Activated T-helper 17 cell treated with anti-CD3 and anti-CD28 coated beads, Interleukin-2, amount 50 U/mL, for 72 hours (primary cell): ENCODE data around the gene SPATC1L. TPM values are rescaled to one million over a fixed set of nuclear protein-coding genes. Genes with fewer than 3 reads are reported as not detected.
"Not testable (repeated sequence)": the region's sequence is repeated elsewhere in the genome, so short reads cannot be mapped to it uniquely, and the experiment has no call there.

Source experiments
- ATAC-seq: fragments of 150-1000 bp; cut with Tn5 transposase; replicated peaks from 2 replicates; pipeline ENCODE4 v1.10.0; 2021; ENCODE audit warnings: mild to moderate bottlenecking, moderate library complexity
- H3K27ac Mint-ChIP-seq: one replicate; pipeline ENCODE4 v1.8.0; 2022; ENCODE audit warnings: mixed read lengths
- H3K27me3 Mint-ChIP-seq: one replicate; pipeline ENCODE4 v1.8.0; 2022; ENCODE audit warnings: mixed read lengths
- H3K36me3 Mint-ChIP-seq: one replicate; pipeline ENCODE4 v1.8.0; 2022; ENCODE audit warnings: low read depth, mild to moderate bottlenecking, mixed read lengths
- H3K4me1 Mint-ChIP-seq: one replicate; pipeline ENCODE4 v1.8.0; 2022; ENCODE audit warnings: mixed read lengths
- H3K4me3 Mint-ChIP-seq: one replicate; pipeline ENCODE4 v1.8.0; 2022; ENCODE audit warnings: mild to moderate bottlenecking, mixed read lengths
- H3K9me3 Mint-ChIP-seq: one replicate; pipeline ENCODE4 v1.8.0; 2022; ENCODE audit warnings: mixed read lengths
- total RNA-seq, 2 donors: library from RNA; stranded (reverse); gene quantifications; one replicate each; pipeline ENCODE4 v1.2.3, GENCODE V29; 2022

SPATC1L gene
- total RNA-seq, 2 donors from 2014 or later: 3.8 to 6.7 TPM

DNA sequence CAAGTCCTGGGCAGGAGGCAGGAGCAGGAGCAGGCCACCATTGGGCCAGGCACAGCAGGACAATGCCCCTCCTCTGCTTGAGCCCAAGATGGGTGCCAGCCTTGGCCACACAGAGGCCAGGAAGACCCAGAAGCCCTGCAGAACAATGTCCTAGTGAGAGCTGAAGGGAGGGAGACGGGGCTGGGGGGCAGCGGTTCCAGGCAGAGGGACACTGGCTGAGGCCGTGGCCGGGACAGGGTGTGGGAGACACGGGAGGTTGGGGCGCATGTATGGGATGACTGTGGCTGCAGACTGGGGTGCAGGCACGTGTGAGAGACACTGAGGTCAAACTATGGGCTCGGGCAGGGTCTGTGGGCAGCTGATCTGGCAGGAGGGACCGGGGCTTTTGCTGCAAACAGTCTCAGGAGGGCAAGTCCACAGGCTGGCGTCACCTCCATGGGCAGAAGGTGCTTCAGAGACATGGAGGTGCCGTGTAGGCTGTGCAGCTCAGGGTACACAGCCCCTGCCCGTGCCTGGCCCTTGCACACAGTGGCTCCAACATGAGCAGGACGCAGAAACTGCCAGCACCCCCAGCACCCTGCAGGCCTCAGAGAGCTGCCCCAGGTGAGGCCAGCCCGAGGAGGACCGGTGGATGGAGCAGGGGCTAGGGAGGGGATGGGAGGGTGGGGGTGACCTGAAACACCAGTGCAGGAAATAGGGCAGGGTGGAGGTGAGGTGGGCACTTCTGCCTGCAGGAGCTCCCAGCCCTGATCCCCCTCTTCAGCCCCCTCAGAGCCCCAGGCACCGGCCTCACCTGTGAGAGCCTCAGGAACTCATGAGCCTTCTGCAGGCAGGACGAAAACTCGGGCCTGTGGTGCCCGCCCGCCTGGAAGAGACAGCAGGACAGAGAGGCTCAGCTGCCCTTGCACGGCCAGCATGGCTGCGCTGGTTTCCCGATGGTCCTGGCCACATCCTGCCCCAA lies 24.8 kb upstream of the SPATC1L start:
- Mint-ChIP-seq H3K27me3 (no peaks in the 10 kb centered on the region), H3K36me3 (peaks cover 24% of the 10 kb centered on the region), H3K4me3 (no peak overlapping the region), H3K27ac (no peak overlapping the region), H3K9me3 (no peaks in the 10 kb centered on the region), H3K4me1 (no peaks in the 10 kb centered on the region)
- ATAC-seq: no peak

DNA sequence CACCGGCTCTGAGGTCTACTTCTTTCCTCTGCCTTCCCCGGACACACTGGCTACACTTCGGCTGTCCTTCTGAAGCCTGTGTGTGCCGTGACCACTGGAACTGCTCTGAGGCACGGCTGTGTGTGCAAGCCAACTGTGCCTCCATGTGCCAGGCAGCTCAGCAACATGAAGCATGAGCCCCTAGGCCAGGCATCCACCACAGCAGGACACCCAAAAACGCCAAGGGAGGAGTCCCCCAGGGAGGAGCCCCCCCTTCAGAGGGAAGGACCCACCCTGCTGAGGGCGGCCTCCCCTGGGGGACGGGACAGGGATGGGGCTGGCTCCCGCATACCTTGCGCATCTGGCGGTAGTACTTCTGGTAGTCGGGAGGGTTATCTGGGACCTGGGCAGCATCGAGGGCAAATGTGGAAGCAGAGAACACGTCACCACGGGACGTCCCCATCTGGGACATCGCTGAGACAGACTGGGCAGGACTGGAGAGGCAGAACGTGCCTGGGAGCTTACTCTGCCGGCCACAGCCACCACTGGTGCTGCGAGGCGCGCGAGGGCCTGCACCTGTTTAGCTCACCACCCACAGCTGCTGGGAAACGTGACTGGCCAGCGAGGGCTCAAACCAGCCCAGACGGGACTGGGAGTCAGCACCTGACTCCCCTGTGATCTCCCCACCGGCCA lies 23.8 kb upstream of the SPATC1L start:
- H3K27me3 Mint-ChIP-seq: no peaks in the 10 kb centered on the region
- H3K27ac Mint-ChIP-seq: no peak overlapping the region
- no peak overlapping the region for H3K4me3 Mint-ChIP-seq
- no peaks in the 10 kb centered on the region for H3K4me1 Mint-ChIP-seq
- no peaks in the 10 kb centered on the region for H3K9me3 Mint-ChIP-seq
- peaks cover 33% of the 10 kb centered on the region for H3K36me3 Mint-ChIP-seq
- ATAC-seq: no peak

DNA sequence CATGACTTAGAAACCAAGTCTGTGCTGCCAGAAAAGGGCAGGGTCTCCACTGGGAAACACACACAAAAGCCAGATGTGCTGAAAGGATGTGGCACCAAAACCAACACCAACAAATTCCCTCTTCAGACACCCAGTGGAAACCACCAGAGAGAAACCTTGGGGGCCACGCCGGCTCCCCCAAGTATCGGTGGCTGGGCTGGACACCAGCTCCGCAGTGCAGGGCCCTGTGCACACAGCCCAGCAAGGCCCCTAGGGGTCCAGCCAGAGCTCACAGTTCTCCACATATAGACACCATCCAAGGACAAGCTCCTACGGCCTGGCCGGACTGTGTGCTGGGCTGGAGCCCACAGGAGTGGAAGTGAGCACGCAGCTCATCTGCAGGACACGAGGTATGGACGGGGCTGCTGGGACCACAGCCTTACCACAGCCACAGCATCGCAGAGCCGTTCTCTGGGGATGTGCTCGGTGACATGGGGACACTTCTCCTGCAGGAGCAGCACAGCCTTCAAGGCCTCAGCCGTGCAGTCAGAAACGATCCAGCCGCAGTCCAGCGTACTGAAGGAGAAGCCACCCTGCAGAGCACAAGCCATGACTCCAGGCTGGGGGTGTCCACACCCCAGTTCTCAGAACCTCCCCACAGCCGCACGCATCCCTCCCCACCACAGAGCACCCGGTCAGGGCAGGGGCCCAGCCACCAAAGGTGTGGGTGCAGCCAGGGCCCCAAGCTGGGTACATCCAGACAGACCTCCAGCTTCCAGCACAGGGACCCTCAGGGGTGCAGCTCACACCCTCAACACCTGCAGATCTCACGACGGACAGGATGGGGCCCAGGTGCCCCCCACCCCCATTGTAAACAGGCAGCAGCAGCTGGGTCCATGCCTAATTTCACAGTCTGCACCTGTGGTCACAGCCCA lies 23.0 kb upstream of the SPATC1L start:
- Mint-ChIP-seq H3K9me3 (no peaks in the 10 kb centered on the region), H3K4me1 (no peaks in the 10 kb centered on the region), H3K27ac (no peak overlapping the region), H3K36me3 (peaks cover 38% of the 10 kb centered on the region), H3K4me3 (no peak overlapping the region), H3K27me3 (no peaks in the 10 kb centered on the region)
- no peak for ATAC-seq

DNA sequence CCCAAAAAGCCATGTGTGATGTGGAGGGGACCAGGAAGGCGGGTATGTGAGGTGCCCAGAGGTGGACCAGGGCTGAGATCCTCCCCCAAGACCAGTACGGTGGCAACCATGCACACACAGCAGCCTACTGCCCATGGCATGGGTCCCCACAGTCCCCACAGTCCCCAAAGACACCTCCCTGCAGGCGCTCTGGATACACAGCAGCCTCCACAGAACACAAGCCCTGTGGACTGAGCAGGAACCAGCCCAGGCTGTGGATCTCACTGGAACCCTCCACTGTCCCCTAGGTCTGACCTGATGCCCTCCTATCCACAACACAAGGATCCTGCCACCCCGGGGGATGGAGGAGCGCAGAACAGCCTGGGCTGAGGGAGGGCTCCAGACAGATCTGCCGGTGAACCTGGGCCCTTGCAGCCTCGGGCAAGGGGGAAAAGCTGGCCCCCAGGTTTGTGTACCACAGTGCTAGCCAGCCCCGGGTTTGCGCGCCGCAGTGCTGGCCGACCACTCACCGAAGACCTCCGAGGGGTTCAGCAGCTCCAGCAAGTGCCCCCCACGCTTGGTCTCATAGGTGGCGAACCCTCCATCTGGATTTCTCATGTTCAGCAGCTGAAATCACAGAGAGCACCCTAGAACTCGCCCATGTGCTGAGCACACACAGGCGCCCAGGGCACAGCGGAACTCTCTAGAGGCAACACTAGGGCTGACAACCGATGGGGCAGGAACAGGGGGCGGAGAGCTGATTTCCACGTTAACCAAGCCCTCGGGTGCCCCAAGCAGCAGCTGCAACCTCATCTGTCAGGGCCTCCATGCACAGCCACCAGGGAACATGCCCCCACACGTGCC lies 22.1 kb upstream of the SPATC1L start:
- H3K27ac Mint-ChIP-seq: no peak overlapping the region
- H3K9me3 Mint-ChIP-seq: no peaks in the 10 kb centered on the region
- peaks cover 38% of the 10 kb centered on the region for H3K36me3 Mint-ChIP-seq

DNA sequence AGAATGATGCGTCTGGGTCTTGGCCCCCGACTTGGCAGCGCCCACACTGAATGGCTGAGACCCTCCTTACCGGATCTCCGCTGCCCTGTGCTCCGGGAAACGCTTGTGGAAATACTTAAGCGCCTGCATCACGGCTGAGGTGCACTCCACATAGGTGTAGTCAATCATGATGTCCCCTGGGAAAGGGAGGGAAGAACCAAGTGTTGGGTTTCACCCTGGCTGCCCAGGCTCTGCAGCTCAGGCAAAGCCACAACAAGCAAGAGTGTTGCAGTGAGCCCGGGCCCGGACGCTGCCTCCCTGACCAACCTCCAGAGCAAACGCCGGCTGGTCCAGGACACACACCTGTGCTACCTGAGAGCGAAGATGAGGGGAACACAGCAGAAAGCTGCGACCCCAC lies 21.5 kb upstream of the SPATC1L start:
- Mint-ChIP-seq H3K4me1 (no peaks in the 10 kb centered on the region), H3K36me3 (peaks cover 39% of the 10 kb centered on the region), H3K27me3 (no peaks in the 10 kb centered on the region), H3K9me3 (no peaks in the 10 kb centered on the region), H3K4me3 (no peak overlapping the region), H3K27ac (no peak overlapping the region)
- no peak for ATAC-seq

More for the DNA sequence above, 22.1 kb upstream of the SPATC1L start:
- Mint-ChIP-seq H3K4me1 (no peaks in the 10 kb centered on the region), H3K27me3 (no peaks in the 10 kb centered on the region), H3K4me3 (no peak overlapping the region)
- ATAC-seq: no peak

DNA sequence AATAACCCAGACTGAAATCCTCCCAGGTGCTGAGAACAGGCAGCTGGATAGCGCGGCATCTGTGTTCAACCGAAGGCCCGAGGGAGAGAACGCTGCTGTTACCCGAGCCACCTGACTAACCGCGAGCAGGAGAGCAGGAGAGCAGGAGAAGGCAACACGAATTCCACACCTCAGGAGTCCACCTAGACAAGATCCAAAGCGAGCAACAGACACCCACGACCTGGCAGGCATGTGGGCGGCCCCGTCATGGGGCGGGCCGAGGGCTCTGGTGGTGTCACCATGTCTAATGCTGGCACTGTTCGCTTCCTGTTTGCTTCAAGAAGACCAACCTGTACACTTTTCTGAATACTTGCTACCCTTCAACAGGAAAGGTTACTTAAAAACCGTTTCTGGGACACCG lies 20.9 kb upstream of the SPATC1L start:
- Mint-ChIP-seq H3K4me1 (no peaks in the 10 kb centered on the region), H3K4me3 (no peak overlapping the region), H3K36me3 (peaks cover 45% of the 10 kb centered on the region), H3K27me3 (no peaks in the 10 kb centered on the region), H3K9me3 (no peaks in the 10 kb centered on the region), H3K27ac (no peak overlapping the region)
- ATAC-seq: no peak

DNA sequence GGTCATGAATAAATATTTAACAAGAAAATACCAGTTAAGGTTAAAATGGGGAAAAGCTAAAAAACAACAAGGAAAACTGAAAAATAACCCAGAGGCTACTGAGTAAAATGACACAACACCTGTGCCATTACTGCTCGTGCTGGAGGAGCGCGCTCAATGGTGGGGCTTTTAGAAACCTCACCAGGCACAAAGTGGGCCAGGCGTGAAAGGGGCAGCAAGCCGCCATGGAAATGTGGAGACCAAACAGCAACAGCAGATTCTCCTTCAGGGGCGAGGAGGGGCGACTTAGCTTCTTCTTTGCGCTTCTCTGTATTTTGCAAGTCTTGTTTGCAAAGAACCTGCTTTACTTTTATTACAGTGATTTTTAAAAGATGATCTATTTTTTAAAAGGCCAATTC lies 18.9 kb upstream of the SPATC1L start:
- Mint-ChIP-seq H3K27me3 (no peaks in the 10 kb centered on the region), H3K36me3 (peaks cover 65% of the 10 kb centered on the region), H3K4me1 (no peaks in the 10 kb centered on the region), H3K27ac (peak overlapping the region; percentile 62), H3K9me3 (no peaks in the 10 kb centered on the region), H3K4me3 (no peak overlapping the region)
- ATAC-seq: no peak

DNA sequence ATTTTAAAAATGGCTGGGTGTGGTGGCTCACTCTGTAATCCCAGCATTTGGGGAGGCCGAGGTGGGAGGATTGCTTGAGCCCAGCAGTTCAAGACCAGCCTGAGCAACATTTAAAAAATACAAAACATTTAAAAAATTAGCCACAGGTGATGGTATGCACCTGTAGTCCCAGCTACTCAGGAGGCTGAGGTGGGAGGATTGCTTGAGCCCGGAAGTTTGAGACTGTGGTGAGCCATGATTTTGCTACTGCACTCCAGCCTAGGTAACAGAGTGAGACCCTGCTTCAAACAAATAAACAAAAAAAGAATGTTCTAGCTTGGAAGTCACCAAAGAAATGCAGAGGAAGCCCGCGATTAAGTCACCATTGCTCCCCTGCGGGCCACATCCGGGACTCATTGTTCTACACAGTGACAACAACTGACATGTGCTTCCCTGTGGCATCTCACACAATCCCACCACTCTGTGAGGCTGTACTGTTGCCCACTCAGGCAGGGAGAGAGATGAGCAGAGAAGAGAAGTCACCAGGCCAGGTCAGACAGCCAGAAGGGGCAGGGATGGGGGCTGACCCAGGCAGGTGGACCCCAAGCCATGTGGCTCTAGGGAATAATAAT lies 18.4 kb upstream of the SPATC1L start:
- no peak for ATAC-seq
- peak overlapping the region; percentile 62 for H3K27ac Mint-ChIP-seq
- H3K36me3 Mint-ChIP-seq: peaks cover 63% of the 10 kb centered on the region
- no peak overlapping the region for H3K4me3 Mint-ChIP-seq
- no peaks in the 10 kb centered on the region for H3K4me1 Mint-ChIP-seq
- no peaks in the 10 kb centered on the region for H3K27me3 Mint-ChIP-seq
- H3K9me3 Mint-ChIP-seq: no peaks in the 10 kb centered on the region

DNA sequence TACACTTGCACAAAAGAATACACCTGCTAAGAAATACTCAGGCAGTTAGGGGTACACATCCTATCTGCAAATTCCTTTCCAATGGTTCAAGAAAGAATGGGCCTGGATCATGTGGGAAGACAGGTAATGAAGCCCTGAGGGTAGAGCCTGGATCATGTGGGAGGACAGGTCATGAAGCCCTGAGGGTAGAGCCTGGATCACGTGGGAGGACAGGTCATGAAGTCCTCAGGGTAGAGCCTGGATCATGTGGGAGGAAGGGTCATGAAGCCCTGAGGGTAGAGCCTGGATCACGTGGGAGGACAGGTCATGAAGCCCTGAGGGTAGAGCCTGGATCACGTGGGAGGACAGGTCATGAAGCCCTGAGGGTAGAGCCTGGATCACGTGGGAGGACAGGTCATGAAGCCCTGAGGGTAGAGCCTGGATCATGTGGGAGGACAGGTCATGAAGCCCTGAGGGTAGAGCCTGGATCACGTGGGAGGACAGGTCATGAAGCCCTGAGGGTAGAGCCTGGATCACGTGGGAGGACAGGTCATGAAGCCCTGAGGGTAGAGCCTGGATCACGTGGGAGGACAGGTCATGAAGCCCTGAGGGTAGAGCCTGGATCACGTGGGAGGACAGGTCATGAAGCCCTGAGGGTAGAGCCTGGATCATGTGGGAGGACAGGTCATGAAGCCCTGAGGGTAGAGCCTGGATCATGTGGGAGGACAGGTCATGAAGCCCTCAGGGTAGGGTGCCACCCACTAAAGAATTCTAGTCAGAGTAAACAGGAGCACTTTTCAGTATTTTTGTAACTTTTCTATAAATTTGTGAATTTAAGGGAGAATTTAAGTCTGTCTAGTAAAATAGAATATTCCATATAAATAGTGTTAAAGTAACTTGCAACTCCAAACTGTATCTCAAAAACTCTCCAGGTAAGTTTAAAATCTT lies 16.9 kb upstream of the SPATC1L start:
- not testable (repeated sequence) for H3K27ac Mint-ChIP-seq, H3K27me3 Mint-ChIP-seq, H3K9me3 Mint-ChIP-seq, ATAC-seq, H3K4me3 Mint-ChIP-seq, H3K4me1 Mint-ChIP-seq
- peaks cover 77% of the 10 kb centered on the region for H3K36me3 Mint-ChIP-seq

DNA sequence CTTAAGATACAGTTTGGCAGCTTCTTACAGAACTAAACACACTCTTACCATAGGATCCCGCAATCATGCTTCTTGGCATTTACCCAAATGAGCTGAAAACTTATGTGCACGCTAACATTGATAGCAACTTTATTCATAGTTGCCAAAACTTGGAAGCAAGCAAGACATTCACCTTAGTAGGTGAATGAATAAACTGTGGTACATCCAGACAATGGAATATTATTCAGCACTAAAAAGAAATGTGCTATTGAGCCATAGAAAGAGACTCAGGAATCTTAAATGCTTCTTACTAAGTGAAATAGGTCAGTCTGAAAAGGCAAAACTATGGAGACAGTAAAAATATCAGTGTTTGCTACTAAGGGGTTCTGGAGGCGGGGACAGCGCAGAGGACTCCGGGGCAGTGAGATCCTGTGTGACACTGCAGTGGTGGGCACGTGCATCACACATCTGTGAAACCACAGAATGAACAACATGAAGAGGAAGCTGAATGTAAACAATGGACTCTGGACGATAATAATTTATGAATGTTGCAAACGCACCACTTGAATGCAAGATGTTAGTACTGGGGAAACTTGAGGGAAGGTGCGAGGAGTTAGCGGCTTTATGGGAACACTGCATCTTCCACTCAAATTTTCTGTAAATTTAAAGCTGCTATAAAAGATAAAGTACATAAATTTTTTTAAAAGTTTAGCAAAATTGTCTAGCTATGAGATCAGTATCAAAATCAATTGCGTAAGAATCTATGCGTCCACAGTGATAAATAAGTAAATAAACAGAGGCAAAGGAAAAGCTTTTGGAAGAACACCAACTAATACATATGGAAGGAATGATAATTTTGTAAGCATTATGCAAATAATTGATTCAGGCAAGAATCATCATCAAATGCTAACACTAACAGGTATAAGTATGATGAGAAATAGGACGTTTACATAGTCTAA lies 15.4 kb upstream of the SPATC1L start:
- H3K9me3 Mint-ChIP-seq: no peaks in the 10 kb centered on the region
- no peak overlapping the region for H3K27ac Mint-ChIP-seq
- no peaks in the 10 kb centered on the region for H3K27me3 Mint-ChIP-seq
- ATAC-seq: no peak
- H3K4me3 Mint-ChIP-seq: no peak overlapping the region
- peaks cover 70% of the 10 kb centered on the region for H3K36me3 Mint-ChIP-seq
- no peaks in the 10 kb centered on the region for H3K4me1 Mint-ChIP-seq

DNA sequence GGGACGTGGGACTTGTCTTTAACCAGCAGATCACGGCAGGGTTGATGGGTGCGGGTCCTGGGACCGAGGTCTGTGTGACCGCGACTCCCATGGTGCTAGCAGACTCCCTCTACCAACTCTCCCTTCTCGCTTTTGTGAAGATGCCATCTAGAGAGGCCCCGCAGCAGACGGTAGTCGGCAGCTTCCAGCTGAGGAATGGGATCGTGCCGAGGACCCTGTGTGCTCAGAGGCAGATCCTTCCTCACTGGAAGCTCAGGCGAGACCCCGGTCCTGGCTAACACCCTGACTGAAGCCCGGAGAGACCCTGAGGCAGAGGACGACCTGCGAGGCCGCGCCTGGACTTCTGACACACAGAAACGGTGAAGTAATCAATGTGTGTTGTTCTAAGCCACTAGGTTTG lies 12.5 kb upstream of the SPATC1L start:
- Mint-ChIP-seq H3K9me3 (no peaks in the 10 kb centered on the region), H3K4me3 (no peak overlapping the region), H3K36me3 (peaks cover 55% of the 10 kb centered on the region), H3K27ac (no peak overlapping the region), H3K27me3 (no peaks in the 10 kb centered on the region), H3K4me1 (no peaks in the 10 kb centered on the region)
- no peak for ATAC-seq
